ENCODE data around the gene ITGB3.
A peak's percentile ranks its signal among the peaks of the same experiment; 100 is the strongest.

Gene ITGB3

GRCh38 chr17:47301831-47302230, 48.2 kb downstream of the ITGB3 start:
- no peak for ATAC-seq

GRCh38 chr17:47304186-47304585, 50.6 kb downstream of the ITGB3 start:
- ATAC-seq, result no peak

- no peak for ATAC-seq
Measured at GRCh38 chr17:47305302-47305923, 51.8 kb downstream of the ITGB3 start.

GRCh38 chr17:47310186-47310733, 56.6 kb downstream of the ITGB3 start:
- no peak for ATAC-seq

- no peak for ATAC-seq
Measured at GRCh38 chr17:47311420-47311819, 57.8 kb downstream of the ITGB3 start.

- ATAC-seq, result peak; percentile 64 to 67
Measured at GRCh38 chr17:47315451-47316266, 62.0 kb downstream of the ITGB3 start.

- ATAC-seq, result no peak
Measured at GRCh38 chr17:47316311-47316710, 62.7 kb downstream of the ITGB3 start.

- no peak for ATAC-seq
Measured at GRCh38 chr17:47317119-47317518, 63.5 kb downstream of the ITGB3 start.

- no peak for ATAC-seq
Measured at GRCh38 chr17:47318197-47318918, 64.7 kb downstream of the ITGB3 start.

- no peak for ATAC-seq
Measured at GRCh38 chr17:47320879-47321502, 67.4 kb downstream of the ITGB3 start.

- peak; percentile 84 to 87 for ATAC-seq
Measured at GRCh38 chr17:47323382-47324223, 70.0 kb downstream of the ITGB3 start, which contains the start of gene EFCAB13. Gene EFCAB13 (plus strand): TSS chr17:47323955. CDS start chr17:47328354, 4,399 bp downstream.

GRCh38 chr17:47324224-47325020, 70.8 kb downstream of the ITGB3 start:
- ATAC-seq, result peak; percentile 59 to 64

GRCh38 chr17:47325176-47325575, 71.5 kb downstream of the ITGB3 start:
- no peak for ATAC-seq

GRCh38 chr17:47330548-47330947, 76.9 kb downstream of the ITGB3 start:
- ATAC-seq, result no peak

GRCh38 chr17:47332287-47332686, 78.7 kb downstream of the ITGB3 start:
- no peak for ATAC-seq

GRCh38 chr17:47335101-47335936, 81.7 kb downstream of the ITGB3 start:
- no peak for ATAC-seq

GRCh38 chr17:47338026-47338425, 84.4 kb downstream of the ITGB3 start:
- no peak for ATAC-seq

GRCh38 chr17:47352848-47353247, 99.2 kb downstream of the ITGB3 start:
- ATAC-seq, result no peak

GRCh38 chr17:47358652-47359051, 105.0 kb downstream of the ITGB3 start:
- ATAC-seq, result no peak

All from activated CD4-positive, CD25-positive, alpha-beta regulatory T cell treated with anti-CD3 and anti-CD28 coated beads, Interleukin-2, amount 50 U/mL, for 24 hours (primary cell).